Stimulated activated CD4-positive, alpha-beta T cell treated with anti-CD3 and anti-CD28 coated beads, Interleukin-4, amount 100 ng/mL, for 1 hour (primary cell): Measurements from ENCODE around the gene MTNR1B.

Source experiments
- DNase-seq: peaks from one replicate; pipeline ENCODE4 v3.0.0-alpha.2; 2020

MTNR1B gene

GRCh38 chr11:92978271-92979111 is 9.0 kb downstream of the MTNR1B start:
- no peak for DNase-seq

GRCh38 chr11:92979176-92979575 is 9.7 kb downstream of the MTNR1B start:
- DNase-seq: no peak

GRCh38 chr11:92980312-92980711 is 10.9 kb downstream of the MTNR1B start:
- DNase-seq: no peak

GRCh38 chr11:92981508-92982043 is 12.1 kb downstream of the MTNR1B start:
- no peak for DNase-seq

- DNase-seq: no peak
Measured at GRCh38 chr11:92986585-92986984, 17.1 kb downstream of the MTNR1B start.

- no peak for DNase-seq
Measured at GRCh38 chr11:92993004-92993403, 23.6 kb downstream of the MTNR1B start.

GRCh38 chr11:93000511-93001476 is 31.3 kb downstream of the MTNR1B start:
- no peak for DNase-seq

- no peak for DNase-seq
Measured at GRCh38 chr11:93001806-93002205, 32.4 kb downstream of the MTNR1B start.

- DNase-seq: no peak
Measured at GRCh38 chr11:93002380-93002779, 32.9 kb downstream of the MTNR1B start.

- DNase-seq: no peak
Measured at GRCh38 chr11:93005239-93005638, 35.8 kb downstream of the MTNR1B start.

GRCh38 chr11:93013646-93014045 is 44.2 kb downstream of the MTNR1B start:
- DNase-seq: no peak

GRCh38 chr11:93016595-93016994 is 47.1 kb downstream of the MTNR1B start:
- DNase-seq: no peak

- no peak for DNase-seq
Measured at GRCh38 chr11:93017821-93018690, 48.6 kb downstream of the MTNR1B start.

- DNase-seq: no peak
Measured at GRCh38 chr11:93020248-93021046, 51.0 kb downstream of the MTNR1B start.

- no peak for DNase-seq
Measured at GRCh38 chr11:93024369-93024768, 54.9 kb downstream of the MTNR1B start.

GRCh38 chr11:93025558-93026255 is 56.3 kb downstream of the MTNR1B start:
- DNase-seq: no peak

- DNase-seq: no peak
Measured at GRCh38 chr11:93028960-93029522, 59.6 kb downstream of the MTNR1B start.

- no peak for DNase-seq
Measured at GRCh38 chr11:93031386-93031785, 61.9 kb downstream of the MTNR1B start.
